Osteoblast (primary cell): ENCODE data around the gene ACSF3. TPM values are rescaled to one million over a fixed set of nuclear protein-coding genes. Genes with fewer than 3 reads are reported as not detected.

Experiments
- DNase-seq: peaks from one replicate; pipeline ENCODE4 v3.0.0; 2011; ENCODE audit warnings: low spot score, mixed read lengths; ENCODE audit not compliant: insufficient read length; ENCODE audit errors: missing footprints
- H2AFZ ChIP-seq: 2 replicates; pipeline ENCODE4 v1.6.0; 2011; ENCODE audit warnings: mild to moderate bottlenecking, low read length
- H3K27ac ChIP-seq: 2 replicates; pipeline ENCODE4 v1.5.1; 2011; ENCODE audit warnings: mild to moderate bottlenecking, low read depth, low read length, moderate library complexity
- H3K27me3 ChIP-seq: 2 replicates; pipeline ENCODE4 v1.6.0; 2012; ENCODE audit warnings: mild to moderate bottlenecking, control low read depth, inconsistent platforms, low read length, moderate library complexity; ENCODE audit not compliant: insufficient read depth
- H3K36me3 ChIP-seq: 2 replicates; pipeline ENCODE4 v1.5.1; 2011; ENCODE audit warnings: mild to moderate bottlenecking, low read length, control low read depth, moderate library complexity; ENCODE audit not compliant: insufficient read depth
- H3K4me1 ChIP-seq: 2 replicates; pipeline ENCODE4 v1.5.1; 2011; ENCODE audit warnings: mild to moderate bottlenecking, low read length, control low read depth, moderate library complexity; ENCODE audit not compliant: insufficient read depth
- H3K4me2 ChIP-seq: 2 replicates; pipeline ENCODE4 v1.6.0; 2011; ENCODE audit warnings: mild to moderate bottlenecking, low read length; ENCODE audit not compliant: insufficient read depth
- H3K4me3 ChIP-seq: fragments of 200-600 bp; sonication (generic); 3 replicates; pipeline ENCODE4 v1.5.1; 2012; ENCODE audit warnings: mild to moderate bottlenecking, low read length, inconsistent platforms; ENCODE audit not compliant: insufficient read depth
- H3K79me2 ChIP-seq: 2 replicates; pipeline ENCODE4 v1.6.0; 2012; ENCODE audit warnings: mild to moderate bottlenecking, low read length, control low read depth, inconsistent platforms; ENCODE audit not compliant: insufficient read depth
- H3K9me3 ChIP-seq: 2 replicates; pipeline ENCODE4 v1.5.1; 2011; ENCODE audit warnings: low read depth, low read length, control low read depth
- H4K20me1 ChIP-seq: 2 replicates; pipeline ENCODE4 v1.6.0; 2012; ENCODE audit warnings: mild to moderate bottlenecking, low read length, control low read depth; ENCODE audit not compliant: insufficient read depth
- total RNA-seq: library from RNA; depleted of rRNA; stranded (reverse); fragments of >200 nt; gene quantifications from 2 replicates; pipeline ENCODE4 v1.2.3, GENCODE V29; 2012
- TF ChIP-seq, protein P1 (sequence below): IDR thresholded peaks from 2 replicates; pipeline ENCODE4 v1.5.1; 2011; ENCODE audit warnings: mild to moderate bottlenecking, low read depth, low read length, moderate library complexity; ENCODE audit errors: extremely low read depth

The ACSF3 gene
- total RNA-seq, 1 donor = 29.3 TPM

DNA sequence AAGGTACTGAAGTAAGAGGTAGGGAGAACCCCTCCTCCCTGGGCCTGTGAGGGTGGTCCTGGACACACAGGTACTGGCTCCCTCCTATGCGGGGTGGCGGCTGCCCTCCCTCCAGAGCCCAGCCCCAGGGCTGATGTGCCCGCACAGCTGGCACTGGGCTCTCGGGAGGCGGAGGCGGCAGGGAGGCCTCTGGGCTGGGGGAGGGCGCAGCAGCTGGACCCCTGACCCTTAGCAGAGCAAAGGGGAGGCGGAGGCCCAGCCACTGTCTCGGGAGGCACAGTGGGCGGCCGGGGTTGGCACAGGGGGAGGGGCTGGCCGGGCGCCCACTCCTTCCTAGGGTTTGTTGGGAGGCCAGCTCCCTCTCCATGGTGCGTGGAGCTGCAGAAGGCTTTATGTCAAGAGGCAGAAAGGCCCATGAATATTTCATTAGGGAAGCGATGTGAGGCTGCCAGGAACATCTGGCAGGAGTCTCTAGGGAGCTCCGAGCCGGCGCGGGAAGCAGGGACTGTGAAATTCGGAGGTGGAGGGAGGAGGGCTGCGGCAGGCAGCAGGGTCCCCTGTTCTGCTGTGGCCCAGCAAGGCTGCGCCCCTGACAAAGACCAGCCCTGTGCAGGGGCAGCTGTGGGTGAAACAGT, 44.1 kb upstream of the ACSF3 start:
- Histone ChIP-seq H3K4me3 (no peak overlapping the region), H3K4me1 (peaks cover 9% of the 10 kb centered on the region), H3K27ac (no peak overlapping the region), H3K4me2 (no peak overlapping the region), H4K20me1 (no peaks in the 10 kb centered on the region), H3K36me3 (no peaks in the 10 kb centered on the region), H2AFZ (no peak overlapping the region), H3K27me3 (peaks cover 18% of the 10 kb centered on the region), H3K79me2 (no peaks in the 10 kb centered on the region), H3K9me3 (no peaks in the 10 kb centered on the region)
- TF ChIP-seq, protein P1, sequence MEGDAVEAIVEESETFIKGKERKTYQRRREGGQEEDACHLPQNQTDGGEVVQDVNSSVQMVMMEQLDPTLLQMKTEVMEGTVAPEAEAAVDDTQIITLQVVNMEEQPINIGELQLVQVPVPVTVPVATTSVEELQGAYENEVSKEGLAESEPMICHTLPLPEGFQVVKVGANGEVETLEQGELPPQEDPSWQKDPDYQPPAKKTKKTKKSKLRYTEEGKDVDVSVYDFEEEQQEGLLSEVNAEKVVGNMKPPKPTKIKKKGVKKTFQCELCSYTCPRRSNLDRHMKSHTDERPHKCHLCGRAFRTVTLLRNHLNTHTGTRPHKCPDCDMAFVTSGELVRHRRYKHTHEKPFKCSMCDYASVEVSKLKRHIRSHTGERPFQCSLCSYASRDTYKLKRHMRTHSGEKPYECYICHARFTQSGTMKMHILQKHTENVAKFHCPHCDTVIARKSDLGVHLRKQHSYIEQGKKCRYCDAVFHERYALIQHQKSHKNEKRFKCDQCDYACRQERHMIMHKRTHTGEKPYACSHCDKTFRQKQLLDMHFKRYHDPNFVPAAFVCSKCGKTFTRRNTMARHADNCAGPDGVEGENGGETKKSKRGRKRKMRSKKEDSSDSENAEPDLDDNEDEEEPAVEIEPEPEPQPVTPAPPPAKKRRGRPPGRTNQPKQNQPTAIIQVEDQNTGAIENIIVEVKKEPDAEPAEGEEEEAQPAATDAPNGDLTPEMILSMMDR = no peak
- no peak for DNase-seq

DNA sequence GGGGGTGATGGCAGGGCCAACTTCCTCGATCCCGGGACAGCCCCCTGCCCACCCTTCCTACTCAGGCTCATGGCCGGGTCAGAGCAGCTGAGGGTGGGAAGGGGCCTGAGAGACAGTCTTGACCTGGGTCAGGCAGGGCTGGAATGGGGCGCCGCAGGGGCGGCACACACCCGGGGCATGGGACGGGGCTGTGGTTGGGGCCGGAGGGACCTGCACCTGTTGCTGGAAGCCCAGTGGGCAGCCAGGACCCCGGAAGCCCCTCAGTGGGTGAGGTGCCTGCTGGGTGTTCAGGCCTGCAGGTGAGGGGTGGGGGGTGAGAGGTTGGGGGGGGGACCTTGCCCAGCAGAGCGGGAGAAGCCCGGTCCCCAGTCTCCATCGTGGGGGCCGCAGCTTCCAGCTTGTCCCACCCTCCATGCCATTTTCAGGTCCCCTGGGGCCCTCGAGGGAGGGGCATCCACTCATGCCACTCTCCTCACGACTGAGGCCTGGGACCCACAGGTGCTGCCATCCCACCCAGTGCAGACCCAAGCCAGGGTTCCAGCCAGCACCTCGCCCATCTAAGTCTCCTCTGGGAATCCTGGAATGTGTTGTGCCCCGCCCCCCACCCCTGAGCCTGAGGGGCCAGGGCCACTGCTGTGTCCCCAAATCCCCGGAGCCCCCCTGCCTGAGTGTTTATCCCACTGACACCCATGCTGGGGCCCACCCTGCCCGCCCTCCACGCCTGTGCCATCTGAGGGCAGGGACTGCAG, 43.4 kb upstream of the ACSF3 start:
- Histone ChIP-seq H3K79me2 (no peaks in the 10 kb centered on the region), H4K20me1 (no peaks in the 10 kb centered on the region), H3K4me1 (peaks cover 9% of the 10 kb centered on the region), H2AFZ (no peak overlapping the region), H3K36me3 (no peaks in the 10 kb centered on the region), H3K9me3 (no peaks in the 10 kb centered on the region), H3K27ac (no peak overlapping the region), H3K27me3 (peaks cover 14% of the 10 kb centered on the region), H3K4me2 (no peak overlapping the region), H3K4me3 (no peak overlapping the region)
- TF ChIP-seq, protein P1 = no peak
- no peak for DNase-seq

DNA sequence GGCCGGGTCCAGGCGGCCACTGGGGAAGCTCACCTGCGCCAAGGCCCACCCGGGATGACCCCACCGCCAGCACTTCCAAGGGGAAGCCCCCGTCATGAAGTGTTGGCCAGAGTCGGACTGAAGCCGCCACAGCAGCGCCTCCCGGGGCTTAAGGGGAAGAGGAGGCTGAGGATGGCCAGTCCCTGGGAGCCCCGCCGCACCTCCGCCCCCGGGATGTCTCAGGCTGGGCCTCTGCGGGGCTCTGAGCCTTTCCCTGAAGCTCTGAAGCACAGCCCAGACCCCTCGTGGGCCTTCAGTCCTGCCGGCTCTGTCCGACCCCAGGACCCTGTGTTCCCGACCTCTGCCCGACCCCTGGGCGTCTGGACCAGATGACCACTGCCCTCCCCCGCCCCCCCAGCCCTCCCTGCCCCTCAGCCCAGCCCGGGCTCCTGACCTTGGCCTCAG, 42.8 kb upstream of the ACSF3 start:
- no peak for DNase-seq
- H3K27me3 ChIP-seq = peaks cover 11% of the 10 kb centered on the region

More for the DNA sequence above, 42.8 kb upstream of the ACSF3 start:
- no peak overlapping the region for H2AFZ ChIP-seq
- H3K9me3 ChIP-seq = no peaks in the 10 kb centered on the region
- H3K4me1 ChIP-seq = peaks cover 9% of the 10 kb centered on the region
- H3K36me3 ChIP-seq = no peaks in the 10 kb centered on the region
- H4K20me1 ChIP-seq = no peaks in the 10 kb centered on the region
- TF ChIP-seq, protein P1 = no peak
- no peak overlapping the region for H3K4me3 ChIP-seq
- H3K4me2 ChIP-seq = no peak overlapping the region
- H3K27ac ChIP-seq = no peak overlapping the region
- H3K79me2 ChIP-seq = no peaks in the 10 kb centered on the region
